Activated T-helper 1 cell treated with anti-CD3 and anti-CD28 coated beads, Interleukin-12 subunit alpha, Interleukin-12 subunit beta, Interleukin-2, Interleukin-4 antibody, amounts not matched to agents 30 ng/mL and 10 ng/mL and 1 ng/mL, durations not matched to agents 14 hours and 24 hours and 36 hours (primary cell): Measurements from ENCODE around the gene GLIS1. TPM values are rescaled to one million over a fixed set of nuclear protein-coding genes. Genes with fewer than 3 reads are reported as not detected.

ENCODE experiments used
- DNase-seq: peaks from one replicate; pipeline ENCODE4 v3.0.0; 2021; ENCODE audit warnings: low spot score
- H3K27ac Mint-ChIP-seq: one replicate; pipeline ENCODE4 v1.8.0; 2021; ENCODE audit warnings: mild to moderate bottlenecking, mixed read lengths
- H3K27me3 Mint-ChIP-seq: one replicate; pipeline ENCODE4 v1.8.0; 2022; ENCODE audit warnings: mild to moderate bottlenecking, moderate library complexity, mixed read lengths; ENCODE audit not compliant: insufficient read depth
- H3K36me3 Mint-ChIP-seq: one replicate; pipeline ENCODE4 v1.8.0; 2021; ENCODE audit warnings: low read depth, mixed read lengths
- H3K4me1 Mint-ChIP-seq: one replicate; pipeline ENCODE4 v1.8.0; 2021; ENCODE audit warnings: low read depth, mixed read lengths
- H3K4me3 Mint-ChIP-seq: one replicate; pipeline ENCODE4 v1.8.0; 2021; ENCODE audit warnings: mild to moderate bottlenecking, moderate library complexity, mixed read lengths
- H3K9me3 Mint-ChIP-seq: one replicate; pipeline ENCODE4 v1.8.0; 2021; ENCODE audit warnings: mixed read lengths
- intact Hi-C: fragments of 100-400 bp; cut with micrococcal nuclease; formaldehyde crosslinking; loops from one replicate; pipeline ENCODE4 v1.15.1; 2024
- total RNA-seq: library from RNA; stranded (reverse); gene quantifications from 2 replicates; pipeline ENCODE4 v1.2.3, GENCODE V29; 2022

Gene GLIS1
- total RNA-seq, 1 donor from 2014 or later: 0.05 TPM

DNA sequence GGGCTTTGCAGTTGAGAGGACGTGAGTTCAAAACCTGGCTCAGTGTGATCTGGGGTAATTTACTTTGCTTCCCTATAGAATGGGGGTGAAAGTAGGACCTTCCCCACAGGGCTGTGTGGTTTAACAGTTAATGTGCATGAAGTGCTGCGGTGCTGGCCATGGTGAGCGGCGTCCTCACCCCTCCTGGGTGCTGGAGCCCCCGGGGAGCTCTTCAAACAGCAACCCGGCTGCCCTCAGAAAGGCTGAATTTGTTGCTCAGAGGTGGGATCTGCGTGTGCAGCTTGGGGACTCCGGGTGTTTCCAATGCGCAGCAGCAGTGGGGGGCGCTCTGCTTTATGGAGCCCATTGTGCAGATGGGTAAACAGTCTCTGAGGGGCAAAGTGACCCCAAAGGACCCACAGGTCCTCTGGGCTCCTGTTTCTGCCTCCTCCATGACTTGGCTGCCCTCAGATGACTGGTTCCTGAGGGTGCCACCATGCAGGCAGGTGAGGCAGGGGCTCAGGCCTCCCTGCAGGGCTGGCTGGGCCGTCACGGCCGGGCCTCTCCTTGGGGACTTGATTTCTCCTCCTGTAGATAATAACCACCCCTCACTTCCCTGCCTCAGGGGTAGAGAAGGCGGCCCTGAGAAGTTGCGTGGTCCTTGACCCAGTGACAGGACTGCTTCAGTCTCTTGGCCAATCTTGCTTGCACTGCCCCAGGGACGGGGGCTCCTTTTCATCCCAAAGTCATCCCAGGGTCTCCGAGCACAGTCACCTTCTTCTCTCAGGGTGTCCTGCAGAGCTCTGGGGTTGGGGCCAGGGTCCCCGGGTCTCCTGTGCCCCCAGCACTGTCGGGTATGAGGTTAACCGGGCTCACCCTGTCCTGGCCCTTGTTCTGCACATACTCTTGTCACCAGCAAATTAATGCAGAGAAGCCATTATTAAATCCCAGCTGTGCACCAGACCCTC lies 239.4 kb downstream of the GLIS1 start:
- Mint-ChIP-seq H3K4me3 (no peak overlapping the region), H3K36me3 (no peaks in the 10 kb centered on the region), H3K9me3 (no peaks in the 10 kb centered on the region), H3K27me3 (peaks cover 2% of the 10 kb centered on the region), H3K4me1 (no peaks in the 10 kb centered on the region), H3K27ac (no peak overlapping the region)
- intact Hi-C loops: no loop called here
- DNase-seq: no peak

DNA sequence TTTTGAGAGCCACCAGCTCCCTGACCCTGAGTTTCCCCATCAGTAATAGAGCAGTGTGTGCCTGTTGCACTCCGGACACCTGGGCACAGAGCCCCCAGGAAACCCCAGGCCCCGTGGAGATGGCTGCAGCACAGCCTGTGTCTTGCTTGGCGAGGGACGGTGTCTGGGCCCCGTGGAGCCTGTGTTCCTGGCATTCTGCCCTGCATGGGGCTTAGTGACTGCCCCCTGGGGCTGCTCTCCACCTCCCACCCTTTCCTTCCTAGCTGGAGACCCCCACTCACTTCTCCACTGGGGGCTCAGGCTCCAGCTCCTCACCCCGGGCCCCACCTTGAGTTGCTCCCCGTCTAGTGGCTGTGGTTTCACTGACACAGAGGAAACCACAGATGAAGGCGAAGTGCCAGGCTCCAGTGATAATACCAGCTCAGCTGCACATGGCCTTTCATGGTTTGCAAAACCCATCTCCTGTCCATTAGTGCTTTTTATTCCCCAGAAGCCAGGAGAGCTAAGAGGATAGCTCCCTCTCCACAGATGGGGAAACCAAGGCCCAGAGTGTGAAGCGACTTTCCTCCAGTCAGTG lies 240.3 kb downstream of the GLIS1 start:
- no peak for DNase-seq
- no peaks in the 10 kb centered on the region for H3K36me3 Mint-ChIP-seq
- no peaks in the 10 kb centered on the region for H3K4me1 Mint-ChIP-seq
- intact Hi-C loops: no loop called here
- no peak overlapping the region for H3K27ac Mint-ChIP-seq
- peaks cover 2% of the 10 kb centered on the region for H3K27me3 Mint-ChIP-seq
- H3K4me3 Mint-ChIP-seq: no peak overlapping the region
- no peaks in the 10 kb centered on the region for H3K9me3 Mint-ChIP-seq

DNA sequence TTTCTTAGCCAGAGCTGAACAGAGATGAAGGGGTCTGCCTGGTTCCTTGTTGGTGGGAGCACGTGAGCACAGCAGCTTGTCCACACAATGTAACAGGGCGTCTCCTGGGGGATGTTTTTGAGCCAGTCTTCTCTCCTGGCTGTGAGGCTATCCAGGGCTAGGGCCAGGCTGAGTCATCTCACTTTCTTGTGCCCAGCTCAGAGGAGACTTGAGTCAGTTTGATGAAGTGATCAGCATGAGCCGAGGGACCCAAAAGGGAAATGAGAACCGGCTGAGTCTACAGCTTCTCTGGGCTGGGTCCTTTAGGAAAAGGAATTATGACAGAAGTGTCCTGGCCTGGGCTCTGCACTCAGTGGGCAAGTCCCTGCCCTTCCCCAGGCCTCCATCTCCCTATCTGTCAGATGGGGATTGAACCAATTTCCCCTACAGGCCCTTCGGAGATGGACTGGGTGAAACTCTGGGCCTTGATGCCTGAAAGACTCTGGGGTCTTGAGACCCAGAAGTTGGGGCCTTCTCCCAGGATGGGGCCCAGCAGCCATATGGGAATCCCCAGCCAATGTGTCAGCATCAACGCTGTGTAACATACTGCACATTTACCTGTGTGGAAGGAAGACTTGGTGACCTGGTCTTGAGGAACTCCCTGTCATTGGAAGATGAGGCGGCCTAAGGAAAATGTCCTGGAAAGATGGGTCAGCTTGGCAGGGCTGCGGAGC lies 243.2 kb downstream of the GLIS1 start:
- Mint-ChIP-seq H3K27me3 (peaks cover 6% of the 10 kb centered on the region), H3K36me3 (no peaks in the 10 kb centered on the region), H3K27ac (no peak overlapping the region), H3K4me1 (no peaks in the 10 kb centered on the region), H3K4me3 (no peak overlapping the region), H3K9me3 (no peaks in the 10 kb centered on the region)
- no peak for DNase-seq
- intact Hi-C loops: no loop called here

DNA sequence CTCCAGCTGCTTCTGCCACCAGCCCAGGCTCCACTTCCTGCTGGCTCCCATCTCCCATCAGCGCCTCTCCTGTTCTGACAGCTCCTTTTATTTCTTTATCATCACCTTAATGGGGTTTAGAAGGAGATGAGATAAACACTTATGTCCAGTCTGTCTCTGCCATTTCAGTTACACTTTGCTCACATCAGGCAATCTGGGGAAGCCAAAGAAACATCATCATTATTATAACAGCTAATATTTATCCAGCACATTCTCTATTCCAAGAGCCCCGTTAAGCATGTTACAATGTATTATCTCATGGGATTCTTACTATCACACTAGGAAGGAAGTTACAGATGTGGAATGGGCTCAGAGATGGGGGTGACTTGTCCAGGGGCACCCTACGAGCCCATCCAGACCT lies 248.6 kb downstream of the GLIS1 start:
- intact Hi-C loops: no loop called here
- Mint-ChIP-seq H3K36me3 (no peaks in the 10 kb centered on the region), H3K27me3 (peaks cover 21% of the 10 kb centered on the region), H3K9me3 (no peaks in the 10 kb centered on the region), H3K4me1 (peaks cover 4% of the 10 kb centered on the region), H3K4me3 (no peak overlapping the region), H3K27ac (no peak overlapping the region)
- DNase-seq: no peak

DNA sequence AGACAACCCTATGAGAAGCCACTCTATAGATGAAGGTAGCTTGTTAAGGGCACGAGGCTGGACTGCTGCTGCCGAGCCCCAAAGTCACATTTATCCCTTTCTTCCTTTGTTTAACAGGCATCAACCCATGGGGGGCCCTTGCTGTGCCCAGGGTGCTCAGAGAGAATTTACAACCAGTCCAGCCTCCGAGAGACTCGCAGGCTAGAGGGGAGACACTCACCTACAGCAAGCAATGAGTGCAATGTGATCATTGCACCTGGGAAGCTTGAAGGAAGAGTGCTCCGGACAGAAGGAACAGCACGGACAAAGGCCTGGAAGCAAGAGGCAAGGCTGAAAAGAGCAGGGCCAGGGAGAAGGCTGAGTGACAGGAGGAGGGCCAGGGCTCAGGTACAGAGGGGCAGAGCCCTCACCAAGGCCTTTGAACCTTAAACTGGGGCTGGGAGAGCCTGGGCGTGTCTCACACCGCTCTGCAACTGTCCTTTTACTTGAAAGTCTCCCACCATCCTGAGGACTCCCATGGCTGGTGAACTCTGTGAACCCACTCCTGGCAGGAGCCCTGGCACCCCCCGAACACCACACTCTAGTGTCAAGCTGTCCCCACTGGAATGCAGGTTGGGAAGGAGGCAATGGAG lies 252.5 kb downstream of the GLIS1 start:
- Mint-ChIP-seq H3K36me3 (no peaks in the 10 kb centered on the region), H3K4me1 (peaks cover 5% of the 10 kb centered on the region), H3K27me3 (peaks cover 20% of the 10 kb centered on the region), H3K4me3 (no peak overlapping the region), H3K27ac (no peak overlapping the region), H3K9me3 (no peaks in the 10 kb centered on the region)
- intact Hi-C loops: no loop called here
- DNase-seq: no peak

DNA sequence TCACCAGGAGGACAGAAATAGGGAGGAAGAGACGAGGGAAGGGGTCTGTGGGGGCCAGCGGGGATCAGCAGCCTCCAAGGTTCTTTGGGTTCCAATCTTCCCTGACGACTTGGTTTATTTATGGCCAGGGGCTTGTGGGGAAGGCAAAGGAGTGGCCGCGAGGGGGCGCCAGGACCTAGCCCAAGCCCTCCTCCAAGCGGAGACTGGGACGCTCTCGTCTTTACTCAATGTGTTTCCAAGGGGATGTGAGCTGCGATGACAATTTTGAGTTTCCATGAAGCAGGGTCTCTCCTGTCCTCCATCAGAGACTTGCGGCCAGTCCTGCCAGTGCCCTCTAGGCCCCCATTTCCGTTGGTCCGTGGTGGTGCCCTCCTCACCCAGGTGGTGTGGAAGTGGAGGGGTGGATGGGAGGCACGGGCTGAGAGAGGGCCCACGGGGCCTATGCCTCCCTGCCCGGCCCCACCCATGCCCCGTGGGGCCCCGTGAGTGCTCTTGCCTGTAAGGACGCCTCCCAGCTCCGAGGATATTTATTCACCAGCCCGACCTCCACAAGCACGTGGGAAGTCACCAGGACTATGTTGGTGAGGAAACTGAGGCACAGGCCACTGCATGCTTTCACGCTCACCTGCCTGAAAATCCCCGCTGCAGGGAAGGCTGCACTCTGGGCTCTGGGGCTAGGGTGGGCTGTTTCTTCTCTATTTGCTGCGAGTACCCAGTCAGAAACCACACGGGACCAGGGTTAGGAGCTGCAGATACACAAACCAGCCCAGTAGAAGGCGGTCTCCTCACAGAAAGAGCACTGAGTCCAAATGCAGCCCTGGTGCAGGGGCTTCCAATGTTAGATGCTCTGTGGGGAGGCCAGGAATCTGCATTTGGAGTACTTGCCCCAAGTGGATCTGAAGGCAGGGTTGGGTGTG lies 253.2 kb downstream of the GLIS1 start:
- DNase-seq: peak; percentile 49
- Mint-ChIP-seq H3K4me1 (peaks cover 5% of the 10 kb centered on the region), H3K27me3 (peaks cover 20% of the 10 kb centered on the region), H3K9me3 (no peaks in the 10 kb centered on the region), H3K27ac (no peak overlapping the region), H3K36me3 (no peaks in the 10 kb centered on the region), H3K4me3 (no peak overlapping the region)
- intact Hi-C loops: loop anchor here (1.0 to 2.0 kb wide), 3 partner anchors 109 to 269 kb away; no protein-coding TSS in a partner anchor

DNA sequence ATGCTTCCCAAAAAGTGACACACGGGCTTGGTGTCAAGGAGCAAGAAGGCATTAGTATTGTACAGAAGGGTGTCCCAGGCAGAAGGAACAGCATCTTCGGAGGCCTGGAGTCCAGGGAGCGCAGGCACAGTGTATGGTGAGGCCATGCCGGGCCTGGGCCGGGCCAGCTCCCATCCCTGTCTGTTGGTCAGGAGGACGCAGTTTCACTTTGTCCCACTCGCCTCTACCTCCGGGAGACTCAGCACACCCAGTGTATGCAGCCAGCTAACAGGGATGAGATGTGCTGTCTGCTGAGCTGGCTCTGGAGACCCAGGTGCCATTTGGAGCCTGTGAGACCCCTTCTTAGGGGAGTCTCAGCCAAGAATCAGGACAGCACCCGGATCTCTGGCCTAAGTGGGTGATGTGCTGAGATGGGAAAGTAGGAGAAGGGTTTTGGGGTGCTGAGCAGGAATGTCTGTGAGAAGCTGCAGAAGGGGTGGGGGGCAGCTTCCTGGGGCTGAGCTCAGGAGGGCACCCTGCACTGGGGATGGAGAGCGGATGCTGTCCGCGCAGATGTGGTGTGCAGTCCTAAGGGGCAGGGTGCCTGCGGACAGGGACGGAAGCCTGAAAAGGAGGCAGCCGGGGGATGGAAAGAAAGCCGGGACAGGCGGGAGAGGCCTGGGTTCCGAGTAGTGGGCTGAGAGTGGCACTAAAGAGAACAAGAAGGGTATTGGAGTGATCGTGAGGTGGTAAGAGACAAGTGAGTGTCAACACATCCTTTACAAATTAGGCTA lies 254.1 kb downstream of the GLIS1 start:
- peaks cover 16% of the 10 kb centered on the region for H3K27me3 Mint-ChIP-seq
- no peaks in the 10 kb centered on the region for H3K36me3 Mint-ChIP-seq
- H3K27ac Mint-ChIP-seq: no peak overlapping the region
- no peak overlapping the region for H3K4me3 Mint-ChIP-seq
- peaks cover 5% of the 10 kb centered on the region for H3K4me1 Mint-ChIP-seq
- intact Hi-C loops: loop anchor here (1.0 to 2.0 kb wide), 3 partner anchors 110 to 269 kb away; no protein-coding TSS in a partner anchor
- no peaks in the 10 kb centered on the region for H3K9me3 Mint-ChIP-seq
- DNase-seq: no peak

DNA sequence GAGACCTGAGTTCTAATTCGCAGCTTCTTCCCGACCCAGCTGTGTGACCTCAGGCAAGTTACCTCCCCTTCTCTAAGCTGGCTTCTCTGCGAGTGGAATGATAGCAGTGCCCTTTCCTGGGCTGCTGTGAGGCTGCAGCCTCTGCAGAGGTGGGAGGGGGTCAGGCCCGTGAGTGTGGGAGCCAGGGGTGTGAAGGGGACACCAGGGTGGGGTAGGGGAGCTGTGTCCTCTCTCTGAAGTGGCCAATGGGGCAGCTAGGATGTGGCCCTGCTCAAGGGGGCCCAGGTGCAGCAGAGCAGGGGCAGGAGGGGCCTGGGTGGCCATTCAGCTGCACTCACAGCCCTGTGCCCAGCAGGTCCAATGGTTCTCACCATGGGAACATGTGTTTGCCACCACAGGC lies 255.3 kb downstream of the GLIS1 start:
- H3K9me3 Mint-ChIP-seq: no peaks in the 10 kb centered on the region
- peaks cover 20% of the 10 kb centered on the region for H3K27me3 Mint-ChIP-seq
- H3K27ac Mint-ChIP-seq: no peak overlapping the region
- H3K36me3 Mint-ChIP-seq: no peaks in the 10 kb centered on the region
- H3K4me1 Mint-ChIP-seq: peaks cover 5% of the 10 kb centered on the region
- intact Hi-C loops: loop anchor here (2.0 kb wide), 1 partner anchor 111 kb away; no protein-coding TSS in a partner anchor
- no peak overlapping the region for H3K4me3 Mint-ChIP-seq
- DNase-seq: no peak

DNA sequence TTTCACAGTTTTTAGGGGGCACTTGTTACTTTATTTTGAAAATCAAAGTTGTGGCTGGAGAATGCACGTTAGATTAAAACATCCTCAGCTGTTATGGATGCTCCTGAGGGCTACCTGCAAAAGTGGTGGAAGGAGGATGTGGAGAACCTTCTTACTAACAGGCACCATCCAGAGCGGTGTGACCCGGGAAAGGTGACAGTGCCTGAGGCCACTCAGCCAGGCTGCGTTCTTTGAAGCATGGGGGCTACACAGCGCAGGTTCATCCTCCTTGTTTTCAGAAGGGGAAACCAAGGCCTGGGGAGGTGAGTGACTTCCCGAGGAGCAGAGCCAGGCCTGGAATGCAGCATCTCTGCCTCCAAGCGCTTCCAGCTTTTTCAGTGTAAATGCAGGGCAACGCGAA lies 255.8 kb downstream of the GLIS1 start:
- Mint-ChIP-seq H3K27ac (no peak overlapping the region), H3K4me1 (peaks cover 5% of the 10 kb centered on the region), H3K36me3 (no peaks in the 10 kb centered on the region), H3K27me3 (peaks cover 19% of the 10 kb centered on the region), H3K4me3 (no peak overlapping the region), H3K9me3 (no peaks in the 10 kb centered on the region)
- intact Hi-C loops: no loop called here
- no peak for DNase-seq

DNA sequence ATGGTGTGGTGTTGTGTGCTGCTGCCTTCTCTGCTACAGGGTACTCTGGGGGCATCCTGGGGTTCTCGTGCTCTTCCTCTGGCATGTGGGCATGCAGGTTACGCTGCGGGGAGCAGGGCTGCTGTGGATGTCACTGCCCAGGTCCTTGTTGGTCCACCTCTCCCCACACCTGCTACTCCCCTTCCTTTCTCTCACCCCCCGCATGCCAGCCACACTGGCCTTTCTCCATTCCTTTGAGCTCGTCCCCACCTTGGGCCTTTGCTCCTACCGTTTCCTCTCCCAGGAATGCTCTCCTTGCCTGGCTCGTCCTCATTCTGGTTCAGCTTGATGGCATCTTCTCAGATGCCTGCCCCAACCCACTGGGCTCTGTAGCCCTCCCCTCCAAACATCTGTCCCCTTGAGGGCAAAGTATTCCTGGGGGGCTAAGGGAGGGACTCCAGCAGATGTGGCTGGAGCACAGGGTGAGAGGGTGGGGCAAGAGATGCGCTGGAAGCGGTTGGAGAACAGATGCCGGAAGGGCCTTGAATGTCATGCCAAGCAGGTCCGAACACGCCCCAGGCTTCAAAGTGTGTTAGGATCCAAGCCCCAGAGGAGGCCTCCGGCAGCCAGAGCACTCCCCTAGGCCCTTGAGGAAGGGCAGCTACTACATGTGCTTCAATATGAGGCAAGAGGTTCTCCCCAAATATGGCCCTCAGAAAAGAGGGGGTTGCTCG lies 256.4 kb downstream of the GLIS1 start:
- intact Hi-C loops: no loop called here
- no peak for DNase-seq
- Mint-ChIP-seq H3K27ac (no peak overlapping the region), H3K36me3 (no peaks in the 10 kb centered on the region), H3K4me1 (peaks cover 5% of the 10 kb centered on the region), H3K4me3 (no peak overlapping the region), H3K9me3 (no peaks in the 10 kb centered on the region), H3K27me3 (peaks cover 16% of the 10 kb centered on the region)

DNA sequence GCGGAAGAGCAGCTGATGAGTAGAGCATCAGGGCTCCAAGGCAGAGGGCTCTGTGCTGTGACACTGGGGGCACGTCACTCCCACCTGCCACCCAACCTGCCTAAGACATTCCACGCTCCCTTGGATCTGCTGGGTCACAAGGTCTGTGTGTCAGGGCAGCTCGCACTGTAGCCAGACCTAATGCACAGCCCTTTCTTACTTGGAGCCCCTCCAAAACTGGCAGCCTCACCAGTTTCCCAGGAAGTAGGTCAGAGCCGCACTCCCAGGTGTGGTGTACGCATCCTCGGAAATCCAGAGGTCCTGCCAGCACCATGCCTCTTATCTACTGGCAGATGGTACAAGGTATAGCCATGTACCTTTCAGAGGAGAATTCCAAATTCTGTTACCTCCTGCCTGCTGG lies 257.5 kb downstream of the GLIS1 start:
- H3K27ac Mint-ChIP-seq: no peak overlapping the region
- DNase-seq: no peak
- no peak overlapping the region for H3K4me3 Mint-ChIP-seq
- no peaks in the 10 kb centered on the region for H3K36me3 Mint-ChIP-seq
- no peaks in the 10 kb centered on the region for H3K9me3 Mint-ChIP-seq
- H3K4me1 Mint-ChIP-seq: peaks cover 5% of the 10 kb centered on the region
- intact Hi-C loops: no loop called here
- H3K27me3 Mint-ChIP-seq: peaks cover 12% of the 10 kb centered on the region
